ENCODE measurements around the gene DPAGT1. TPM values are rescaled to one million over a fixed set of nuclear protein-coding genes. Genes with fewer than 3 reads are reported as not detected.

The DPAGT1 gene
- total RNA-seq, 1 experiment from 2014 or later: 93.2 TPM

DNA sequence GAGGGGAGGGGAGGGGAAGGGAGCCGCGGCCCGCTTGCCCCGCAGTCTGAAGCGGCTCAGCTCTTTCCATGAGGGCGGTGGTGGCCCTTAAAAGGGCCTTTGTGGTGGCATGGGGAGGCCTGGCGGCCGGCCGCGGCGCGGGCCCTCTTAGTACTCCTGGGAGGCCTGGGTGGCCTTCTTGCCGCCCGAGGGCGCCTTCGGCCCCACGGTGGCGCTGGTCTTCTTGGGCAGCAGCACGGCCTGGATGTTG, 6.9 kb downstream of the DPAGT1 start:
- peak; percentile 88 for DNase-seq (ENCODE audit: low spot score)

DNA sequence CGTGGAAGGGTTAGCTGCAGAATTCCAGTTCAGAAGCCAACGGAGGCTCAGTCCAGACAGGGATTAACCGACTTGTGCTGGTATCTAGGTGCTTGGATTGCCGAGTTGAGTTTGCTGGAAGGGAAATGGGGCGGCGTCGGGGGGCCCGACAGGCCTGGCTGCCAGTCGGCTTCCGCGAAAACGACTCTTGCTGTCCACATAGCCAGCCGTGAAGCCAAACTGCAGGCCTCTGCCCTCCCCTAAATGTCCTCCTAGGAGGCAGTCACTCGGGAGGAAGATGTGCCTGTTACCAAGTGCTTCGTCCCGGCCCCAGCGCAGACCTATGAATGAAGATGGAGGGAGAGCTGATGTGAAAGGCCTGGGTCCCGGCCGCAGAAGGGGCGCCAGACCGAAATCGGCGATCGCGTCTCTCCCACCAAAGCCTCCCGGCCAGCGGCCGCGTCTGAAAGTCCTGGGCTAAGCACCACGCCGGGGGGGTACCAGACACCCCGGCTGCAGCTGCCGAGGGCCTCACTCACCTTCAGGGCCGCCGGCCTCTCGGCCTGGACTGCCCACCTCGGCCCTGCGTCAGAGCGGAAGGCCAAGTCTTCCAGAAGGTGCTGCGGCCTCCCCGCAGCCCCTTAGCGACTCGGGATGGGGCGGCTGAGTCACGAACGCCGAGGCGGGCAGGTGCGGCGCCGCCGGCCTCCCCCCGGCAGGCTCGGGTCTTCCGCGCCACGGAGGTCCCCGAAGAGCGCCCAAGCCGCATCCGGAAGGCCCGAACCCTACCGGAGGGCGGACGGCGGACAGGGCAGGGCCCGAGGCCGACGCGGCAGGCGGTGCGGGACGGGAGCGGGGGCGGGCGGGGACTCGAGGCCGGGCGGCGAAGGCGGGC, 7.5 kb downstream of the DPAGT1 start:
- DNase-seq (ENCODE audit: low spot score): peak; percentile 40

DNA sequence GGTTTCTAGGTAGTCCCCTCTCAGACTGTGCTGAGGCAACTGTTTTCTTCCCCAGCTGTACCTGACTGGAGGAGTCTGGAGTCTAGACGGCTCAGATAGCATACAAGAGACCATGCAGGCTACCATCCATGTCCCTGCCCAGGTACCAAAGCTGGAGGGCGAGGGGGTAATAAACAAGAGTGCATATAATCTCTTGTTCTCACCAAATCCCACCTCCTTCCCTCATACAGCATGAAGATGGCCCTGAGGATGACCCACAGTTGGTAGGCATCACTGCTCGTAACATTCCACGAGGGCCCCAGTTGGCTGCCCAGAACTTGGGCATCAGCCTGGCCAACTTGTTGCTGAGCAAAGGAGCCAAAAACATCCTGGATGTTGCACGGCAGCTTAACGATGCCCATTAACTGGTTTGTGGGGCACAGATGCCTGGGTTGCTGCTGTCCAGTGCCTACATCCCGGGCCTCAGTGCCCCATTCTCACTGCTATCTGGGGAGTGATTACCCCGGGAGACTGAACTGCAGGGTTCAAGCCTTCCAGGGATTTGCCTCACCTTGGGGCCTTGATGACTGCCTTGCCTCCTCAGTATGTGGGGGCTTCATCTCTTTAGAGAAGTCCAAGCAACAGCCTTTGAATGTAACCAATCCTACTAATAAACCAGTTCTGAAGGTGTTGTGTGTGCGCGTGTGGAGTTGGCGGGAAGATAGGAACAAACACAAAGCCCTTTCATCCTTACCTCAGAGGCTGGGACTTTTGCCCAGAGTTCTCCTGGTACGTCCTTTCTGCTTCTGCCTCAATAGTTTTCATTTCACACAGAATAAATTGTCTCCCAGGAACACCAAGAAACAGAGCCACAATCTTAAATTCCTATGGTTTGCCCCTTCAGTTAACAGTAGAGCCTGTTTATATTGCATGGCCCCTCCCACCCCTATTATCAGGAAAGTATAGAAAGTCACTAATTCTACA, 8.5 kb downstream of the DPAGT1 start:
- DNase-seq (ENCODE audit: low spot score): peak; percentile 35

DNA sequence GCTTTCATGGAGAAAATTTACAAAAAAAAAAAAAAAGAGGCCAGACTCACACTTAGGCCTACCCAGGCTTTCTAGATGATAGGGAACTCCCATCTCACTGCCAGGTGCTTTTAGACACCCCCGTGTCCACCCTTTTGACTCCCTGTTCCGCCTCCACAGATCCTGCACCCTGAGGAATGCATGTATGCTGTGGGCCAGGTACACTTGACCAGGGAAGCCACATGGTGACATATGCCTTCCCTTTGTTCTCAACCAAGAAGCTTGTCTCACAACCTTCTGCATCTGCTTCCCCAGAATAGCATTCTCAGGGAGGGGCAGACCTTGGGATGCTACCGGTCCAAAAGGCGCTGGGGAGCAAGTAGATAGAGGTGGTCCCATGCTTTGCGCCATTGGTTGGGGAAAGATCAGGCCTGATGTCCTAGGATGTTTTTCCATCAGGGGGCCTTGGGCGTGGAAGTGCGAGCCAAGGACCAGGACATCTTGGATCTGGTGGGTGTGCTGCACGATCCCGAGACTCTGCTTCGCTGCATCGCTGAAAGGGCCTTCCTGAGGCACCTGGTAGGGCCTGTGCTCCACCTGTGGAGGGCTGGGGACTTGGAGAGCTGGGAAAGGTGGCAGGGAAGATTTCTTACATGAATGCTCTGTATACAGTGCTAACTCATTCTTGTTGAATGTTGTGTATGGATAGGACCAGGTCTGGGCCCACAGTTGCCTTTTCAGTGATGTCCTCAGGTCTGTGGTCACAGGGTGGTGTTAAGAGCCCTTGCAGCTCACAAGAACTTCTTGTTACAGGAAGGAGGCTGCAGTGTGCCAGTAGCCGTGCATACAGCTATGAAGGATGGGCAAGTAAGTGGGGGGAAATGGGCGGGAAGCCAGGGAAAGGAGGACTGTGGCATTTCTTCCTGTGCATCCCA, 9.4 kb downstream of the DPAGT1 start:
- DNase-seq (ENCODE audit: low spot score): peak; percentile 19

DNA sequence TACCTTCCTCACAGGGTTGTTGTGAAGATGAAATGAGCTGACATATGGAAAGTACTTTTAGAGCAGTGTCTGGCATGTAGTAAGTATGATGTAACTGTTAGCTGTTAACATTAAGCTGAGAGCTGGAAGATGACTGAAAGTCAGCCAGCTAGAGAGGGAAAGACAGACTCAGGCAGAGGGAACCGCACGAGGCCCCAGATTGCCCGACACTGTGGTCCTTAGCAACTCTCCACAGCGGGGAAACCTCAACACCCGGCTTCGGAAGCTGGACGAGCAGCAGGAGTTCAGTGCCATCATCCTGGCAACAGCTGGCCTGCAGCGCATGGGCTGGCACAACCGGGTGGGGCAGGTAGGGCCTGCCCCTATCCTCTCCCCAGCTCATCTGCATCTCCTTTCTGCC, 10.5 kb downstream of the DPAGT1 start:
- no peak for DNase-seq (ENCODE audit: low spot score)

DNA sequence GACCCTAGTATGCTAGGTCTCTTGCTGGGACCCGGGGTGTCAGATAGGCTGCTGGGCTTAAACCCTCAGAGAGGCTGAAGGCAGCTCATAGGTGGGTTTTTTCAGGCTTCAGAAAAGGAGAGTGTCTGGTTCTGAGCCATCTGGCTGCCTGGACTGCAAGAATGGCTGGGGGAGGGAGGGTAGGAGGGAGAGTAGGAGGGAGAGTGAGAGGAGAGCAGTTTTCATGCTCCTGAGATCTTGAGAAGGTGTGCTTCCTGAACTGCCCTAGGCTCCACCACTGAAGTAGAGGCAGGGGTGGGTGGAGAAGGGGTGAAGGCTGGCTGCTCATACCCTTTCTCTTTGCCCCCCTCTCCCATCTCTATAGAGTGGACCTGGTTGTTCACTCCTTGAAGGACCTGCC, 12.3 kb downstream of the DPAGT1 start:
- no peak for DNase-seq (ENCODE audit: low spot score)

DNA sequence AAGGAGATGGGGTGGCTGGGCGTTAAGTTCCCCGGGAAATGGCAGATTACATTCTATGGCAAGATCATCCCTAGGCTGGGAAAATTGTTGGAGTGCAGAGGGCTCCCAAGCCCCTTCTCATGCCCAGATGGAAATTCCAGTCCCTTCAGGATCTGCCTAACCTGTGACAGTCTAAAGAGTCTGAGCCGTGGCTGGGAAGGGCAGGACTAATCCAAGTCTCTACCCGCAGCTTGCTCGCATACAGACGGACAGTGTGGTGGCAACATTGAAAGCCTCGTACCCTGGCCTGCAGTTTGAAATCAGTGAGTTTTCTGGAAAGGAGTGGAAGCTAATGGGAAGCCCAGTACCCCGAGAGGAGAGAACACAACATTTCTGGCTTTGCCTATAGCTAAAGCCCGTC, 13.2 kb downstream of the DPAGT1 start:
- DNase-seq (ENCODE audit: low spot score): no peak

DNA sequence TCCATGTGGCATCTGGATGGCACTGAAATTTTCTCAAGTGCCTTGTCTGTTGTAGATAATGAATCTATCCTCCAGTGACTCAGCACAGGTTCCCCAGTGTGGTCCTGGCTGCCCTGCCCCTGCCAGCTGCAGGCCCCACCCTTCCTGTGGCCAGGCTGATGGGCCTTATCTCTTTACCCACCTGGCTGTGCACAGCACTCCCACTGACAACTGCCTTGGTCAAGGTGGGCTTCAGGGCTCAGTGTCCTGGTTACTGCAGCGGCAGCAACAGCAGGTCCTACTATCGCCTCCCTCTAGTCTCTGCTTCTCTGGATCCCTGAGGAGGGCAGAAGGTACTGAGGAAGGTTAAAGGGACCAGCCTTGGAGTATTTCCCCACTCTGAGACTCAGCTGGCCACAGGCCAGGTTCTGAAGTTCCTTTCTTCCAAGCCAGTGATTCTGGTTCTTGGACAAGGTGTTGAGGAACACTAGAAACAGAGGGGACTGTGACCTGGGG, 13.9 kb downstream of the DPAGT1 start:
- peak; percentile 9 for DNase-seq (ENCODE audit: low spot score)

DNA sequence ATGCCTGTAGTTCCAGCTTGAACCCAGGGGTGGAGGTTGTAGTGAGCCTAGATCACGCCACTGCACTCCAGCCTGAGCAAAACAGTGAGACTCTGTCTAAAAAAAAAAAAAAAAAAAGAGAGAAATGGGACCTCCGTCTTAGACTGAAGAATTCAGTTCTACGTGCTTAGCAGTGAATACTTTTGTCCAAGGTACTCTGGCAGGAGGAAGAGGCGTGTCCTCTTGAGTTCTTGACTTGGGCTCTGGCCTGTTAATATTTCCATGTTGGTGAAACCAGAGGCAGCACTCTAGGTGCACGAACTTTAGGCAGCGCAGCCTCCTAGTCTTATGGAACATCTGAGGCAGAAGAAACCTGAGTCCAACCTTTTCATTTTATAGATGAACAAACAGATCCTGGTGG, 14.5 kb downstream of the DPAGT1 start:
- peak; percentile 14 for DNase-seq (ENCODE audit: low spot score)

DNA sequence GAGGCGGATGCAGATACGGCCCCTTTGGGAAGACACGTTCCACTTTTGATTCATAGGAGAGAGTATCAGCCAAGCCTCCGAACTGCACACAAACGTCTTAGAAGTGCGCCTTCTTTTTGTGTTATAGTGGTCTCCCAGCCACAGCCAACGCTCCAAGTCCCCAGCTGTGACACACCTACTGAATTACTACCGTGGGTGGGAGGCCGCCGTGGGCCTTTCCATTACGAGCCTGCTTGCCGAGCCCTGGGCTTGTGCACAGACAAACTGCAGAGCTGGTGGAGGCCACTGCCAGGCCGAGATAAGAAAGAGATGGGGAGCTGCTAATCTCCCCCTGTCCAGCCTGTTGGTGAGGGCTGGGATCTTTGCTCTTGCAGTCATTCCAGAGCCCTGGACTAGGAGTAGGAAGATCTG, 16.2 kb downstream of the DPAGT1 start:
- no peak for DNase-seq (ENCODE audit: low spot score)

DNA sequence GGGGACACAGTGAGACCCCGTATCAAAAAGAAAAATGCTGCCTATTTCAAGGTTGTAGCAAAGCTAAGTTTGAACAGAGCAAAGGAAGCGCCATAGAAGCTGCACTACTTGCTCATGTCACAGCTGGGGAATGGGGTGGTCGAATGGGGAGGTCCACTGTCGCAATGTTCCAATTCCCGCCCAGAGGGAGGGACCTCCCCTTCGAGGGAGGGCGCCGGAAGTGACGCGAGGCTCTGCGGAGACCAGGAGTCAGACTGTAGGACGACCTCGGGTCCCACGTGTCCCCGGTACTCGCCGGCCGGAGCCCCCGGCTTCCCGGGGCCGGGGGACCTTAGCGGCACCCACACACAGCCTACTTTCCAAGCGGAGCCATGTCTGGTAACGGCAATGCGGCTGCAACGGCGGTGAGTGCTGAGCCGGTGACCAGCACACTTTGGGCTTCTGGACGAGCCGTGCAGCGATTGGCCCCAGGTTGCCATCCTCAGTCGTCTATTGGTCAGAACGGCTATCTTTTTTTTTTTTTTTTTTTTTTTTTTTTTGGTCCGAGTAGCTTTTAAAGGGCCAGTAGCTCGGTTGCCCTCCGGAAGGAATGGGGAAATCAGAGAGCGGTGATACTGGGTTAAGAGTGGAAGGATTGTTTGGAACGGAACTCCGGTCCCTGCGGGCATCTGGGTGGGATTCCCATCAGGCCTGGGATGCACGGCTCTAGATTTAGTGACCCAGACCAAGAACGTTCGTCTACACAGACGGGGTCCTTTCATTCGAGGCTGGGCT, 16.8 kb downstream of the DPAGT1 start, which contains the start of gene HMBS:
TSS of gene HMBS (plus strand) at position 219 of the 774 bp plus-strand sequence. CDS start at position 372, 153 bp downstream.
- peak; percentile 98 for DNase-seq (ENCODE audit: low spot score)

DNA sequence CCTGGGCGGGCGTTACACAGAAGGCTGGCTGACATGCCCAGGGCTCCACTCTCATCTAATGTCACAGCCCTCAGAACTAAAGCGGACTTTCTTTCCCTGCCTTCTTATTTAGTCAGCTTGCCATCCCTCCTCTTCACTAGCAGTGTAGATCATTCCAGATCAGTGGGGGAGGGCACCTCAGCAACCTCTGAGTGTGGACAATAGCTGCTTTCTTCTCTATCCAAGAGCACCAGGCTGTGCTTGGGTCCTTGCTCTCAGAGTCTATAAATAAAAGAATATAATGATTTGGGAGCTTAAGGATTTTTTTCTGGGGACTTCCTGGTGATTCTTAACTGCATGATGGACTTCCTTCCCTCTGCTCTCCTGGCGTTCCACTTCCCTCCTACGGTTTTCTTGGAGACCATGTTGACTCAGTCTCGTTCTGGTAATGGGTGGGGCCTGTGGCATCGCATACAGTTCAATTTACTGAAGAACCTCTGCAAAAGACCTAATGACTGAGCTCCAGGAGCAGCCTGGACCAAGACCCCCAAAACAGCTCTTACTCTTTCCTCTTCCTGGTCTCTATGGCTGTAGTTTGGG, 19.9 kb downstream of the DPAGT1 start:
- no peak for DNase-seq (ENCODE audit: low spot score)

DNA sequence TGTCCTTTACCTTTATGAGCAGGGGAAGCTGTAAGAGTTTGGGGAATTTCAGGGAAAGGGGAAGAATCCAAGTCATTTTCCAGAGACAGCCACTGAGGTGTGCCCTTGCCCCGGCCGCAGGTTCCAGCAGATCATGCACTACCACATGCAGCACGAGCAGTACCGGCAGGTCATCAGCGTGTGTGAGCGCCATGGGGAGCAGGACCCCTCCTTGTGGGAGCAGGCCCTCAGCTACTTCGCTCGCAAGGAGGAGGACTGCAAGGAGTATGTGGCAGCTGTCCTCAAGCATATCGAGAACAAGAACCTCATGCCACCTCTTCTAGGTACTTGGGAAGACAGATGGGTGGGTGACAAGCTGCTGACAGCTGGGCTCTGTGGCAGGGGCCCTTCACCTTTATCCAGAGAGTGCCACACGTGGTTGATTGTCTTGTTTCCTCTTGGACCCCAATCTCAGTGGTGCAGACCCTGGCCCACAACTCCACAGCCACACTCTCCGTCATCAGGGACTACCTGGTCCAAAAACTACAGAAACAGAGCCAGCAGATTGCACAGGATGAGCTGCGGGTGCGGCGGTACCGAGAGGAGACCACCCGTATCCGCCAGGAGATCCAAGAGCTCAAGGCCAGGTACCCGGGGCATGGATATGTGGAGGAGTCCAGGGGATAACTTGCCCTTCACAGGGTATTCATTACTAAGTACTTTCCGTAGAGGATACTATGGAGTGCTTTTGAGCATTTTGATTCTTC, 22.8 kb downstream of the DPAGT1 start:
- no peak for DNase-seq (ENCODE audit: low spot score)

DNA sequence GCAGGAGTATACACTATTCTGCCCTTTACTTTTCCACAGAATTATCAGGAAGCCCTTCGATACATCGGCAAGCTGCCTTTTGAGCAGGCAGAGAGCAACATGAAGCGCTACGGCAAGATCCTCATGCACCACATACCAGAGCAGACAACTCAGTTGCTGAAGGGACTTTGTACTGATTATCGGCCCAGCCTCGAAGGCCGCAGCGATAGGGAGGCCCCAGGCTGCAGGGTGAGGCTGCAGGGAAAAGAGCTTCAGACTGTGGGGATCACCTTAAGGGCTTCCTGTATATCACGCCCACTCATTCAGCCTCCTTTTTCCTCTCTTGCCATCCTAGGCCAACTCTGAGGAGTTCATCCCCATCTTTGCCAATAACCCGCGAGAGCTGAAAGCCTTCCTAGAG, 23.8 kb downstream of the DPAGT1 start:
- DNase-seq (ENCODE audit: low spot score): no peak

DNA sequence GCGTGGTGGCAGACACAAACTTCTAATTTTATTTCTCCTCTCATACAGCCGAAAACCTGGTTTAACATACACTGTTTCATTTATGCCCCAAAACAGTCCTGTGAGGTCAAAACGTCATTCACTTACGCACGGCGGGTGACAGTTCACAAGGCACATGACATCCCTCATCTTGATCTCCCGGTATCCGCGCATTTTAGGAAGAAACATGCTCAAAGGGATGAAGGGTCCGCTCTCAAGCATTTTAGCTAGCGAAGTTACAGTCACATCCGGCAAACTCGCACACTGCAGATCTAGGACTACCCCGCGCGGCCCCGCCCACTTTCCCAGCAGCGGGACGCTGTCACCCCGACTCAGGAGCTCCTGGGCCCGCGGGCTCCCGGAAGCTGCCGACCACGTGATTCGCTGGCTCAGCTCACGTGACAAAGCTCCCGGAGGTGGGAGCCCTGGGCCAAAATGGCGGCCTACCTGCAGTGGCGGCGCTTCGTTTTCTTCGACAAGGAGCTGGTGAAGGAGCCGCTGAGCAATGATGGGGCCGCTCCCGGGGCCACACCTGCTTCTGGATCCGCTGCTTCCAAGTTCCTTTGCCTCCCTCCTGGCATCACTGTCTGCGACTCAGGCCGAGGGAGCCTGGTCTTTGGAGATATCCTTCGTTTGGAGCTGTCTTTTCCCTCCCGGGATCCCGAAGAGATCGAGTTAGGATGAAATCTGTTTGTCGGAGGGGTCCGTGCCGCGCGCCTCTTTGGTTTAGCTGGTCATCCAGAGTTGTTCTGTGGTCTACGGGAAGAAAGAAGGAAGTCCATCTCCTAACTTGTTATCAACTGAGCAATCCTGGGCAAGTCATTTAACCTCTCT, 34.1 kb downstream of the DPAGT1 start, which contains the start of gene VPS11:
TSS of gene VPS11 (plus strand) at position 448 of the 852 bp plus-strand sequence. CDS start at position 454, 6 bp downstream.
- DNase-seq (ENCODE audit: low spot score): peak; percentile 99

DNA sequence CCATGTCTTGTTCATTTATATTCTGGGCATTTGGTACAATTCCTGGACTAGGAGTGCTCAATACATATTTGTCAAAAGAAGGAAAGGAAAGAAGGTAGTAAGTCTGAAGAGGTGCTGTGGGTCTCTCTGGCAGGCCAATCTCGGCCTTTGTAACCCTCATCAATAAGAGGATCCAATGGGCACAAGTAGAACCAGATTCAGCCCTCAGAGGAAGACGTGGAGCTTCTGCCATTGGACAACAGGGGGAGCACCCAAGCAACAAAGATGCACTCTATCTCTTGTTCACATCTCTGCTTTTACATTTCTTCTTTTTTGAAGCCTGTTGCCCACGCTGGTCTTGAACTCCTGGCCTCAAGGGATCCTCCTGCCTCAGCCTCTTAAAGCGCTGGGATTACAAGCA, 36.3 kb downstream of the DPAGT1 start:
- DNase-seq (ENCODE audit: low spot score): peak; percentile 51

DNA sequence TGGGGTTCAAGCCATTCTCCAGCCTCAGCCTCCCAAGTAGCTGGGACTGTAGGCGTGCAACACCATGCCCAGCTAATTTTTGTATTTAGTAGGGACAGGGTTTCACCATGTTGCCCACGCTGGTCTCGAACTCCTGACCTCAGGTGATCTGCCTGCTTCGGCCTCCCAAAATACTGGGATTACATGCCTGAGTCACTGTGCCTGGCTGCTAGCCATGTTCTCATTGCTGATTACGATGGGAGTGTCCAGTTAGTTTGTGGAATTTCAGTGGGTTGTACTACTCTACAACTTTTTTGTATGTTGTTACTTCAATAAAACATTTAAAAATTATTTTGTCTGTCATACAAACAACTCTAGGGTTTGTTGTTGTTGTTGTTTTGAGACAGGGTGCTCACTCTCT, 38.9 kb downstream of the DPAGT1 start:
- no peak for DNase-seq (ENCODE audit: low spot score)

DNA sequence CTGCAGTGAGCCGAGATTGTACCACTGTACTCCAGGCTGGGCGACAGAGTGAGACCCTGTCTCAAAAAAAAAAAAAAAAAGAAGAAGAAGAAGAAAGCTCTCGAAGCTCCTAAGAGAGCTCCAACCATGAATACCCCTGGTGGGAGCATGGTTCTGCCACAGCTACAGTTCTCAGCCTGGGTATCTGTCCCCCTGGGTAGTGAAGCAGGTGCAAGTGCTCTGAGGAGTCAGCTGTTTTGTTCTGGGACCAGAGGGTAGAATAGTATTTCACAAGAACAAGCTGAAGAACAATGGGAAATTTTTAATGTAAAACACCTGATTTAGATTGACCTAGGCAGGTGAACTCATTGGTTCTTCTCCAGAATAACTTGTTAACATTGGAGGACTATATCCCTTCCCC, 40.4 kb downstream of the DPAGT1 start:
- DNase-seq (ENCODE audit: low spot score): no peak

All from HT-29 (cell line).